ENCODE results near the gene FBLN7.

FBLN7 gene

DNA sequence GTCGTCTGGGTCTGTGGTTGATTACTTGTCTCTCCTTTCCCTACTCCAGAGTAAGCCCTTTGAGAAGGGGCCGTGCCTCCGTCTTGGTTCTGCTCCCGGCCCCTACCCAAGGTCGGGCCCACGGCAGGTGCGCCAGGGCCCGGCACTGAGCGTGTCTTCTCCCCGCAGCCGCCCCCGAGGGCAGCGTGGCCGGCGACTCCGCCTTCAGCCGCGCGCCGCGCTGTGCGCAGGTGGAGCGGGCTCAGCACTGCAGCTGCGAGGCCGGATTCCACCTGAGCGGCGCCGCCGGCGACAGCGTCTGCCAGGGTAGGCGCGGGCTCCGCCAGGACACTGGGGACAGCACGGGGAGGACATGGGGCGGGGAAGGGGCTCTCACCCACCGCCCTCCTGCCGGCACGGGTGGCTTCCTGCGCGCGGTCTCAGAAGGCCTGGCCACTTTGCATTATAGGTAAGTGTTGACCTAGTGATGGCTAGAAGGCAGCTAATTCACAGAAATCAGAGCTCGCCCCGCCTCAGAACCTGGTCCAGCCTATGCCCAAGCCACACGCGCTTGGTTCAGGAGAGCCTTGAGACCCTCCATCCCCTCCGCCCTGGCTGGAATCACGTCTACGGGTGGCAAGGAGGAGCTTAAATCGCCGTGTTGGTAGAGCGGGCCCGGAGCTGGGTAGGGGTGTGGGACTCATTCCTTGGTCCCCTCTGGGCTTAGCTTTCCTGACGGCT lies 43.5 kb downstream of the FBLN7 start:
- no peak overlapping the region for H3K27ac ChIP-seq
- TF ChIP-seq ZFX (IDR thresholded peaks at IDR 0.05; ENCODE audit: borderline replicate concordance) = no peak
- TF ChIP-seq, protein P1, sequence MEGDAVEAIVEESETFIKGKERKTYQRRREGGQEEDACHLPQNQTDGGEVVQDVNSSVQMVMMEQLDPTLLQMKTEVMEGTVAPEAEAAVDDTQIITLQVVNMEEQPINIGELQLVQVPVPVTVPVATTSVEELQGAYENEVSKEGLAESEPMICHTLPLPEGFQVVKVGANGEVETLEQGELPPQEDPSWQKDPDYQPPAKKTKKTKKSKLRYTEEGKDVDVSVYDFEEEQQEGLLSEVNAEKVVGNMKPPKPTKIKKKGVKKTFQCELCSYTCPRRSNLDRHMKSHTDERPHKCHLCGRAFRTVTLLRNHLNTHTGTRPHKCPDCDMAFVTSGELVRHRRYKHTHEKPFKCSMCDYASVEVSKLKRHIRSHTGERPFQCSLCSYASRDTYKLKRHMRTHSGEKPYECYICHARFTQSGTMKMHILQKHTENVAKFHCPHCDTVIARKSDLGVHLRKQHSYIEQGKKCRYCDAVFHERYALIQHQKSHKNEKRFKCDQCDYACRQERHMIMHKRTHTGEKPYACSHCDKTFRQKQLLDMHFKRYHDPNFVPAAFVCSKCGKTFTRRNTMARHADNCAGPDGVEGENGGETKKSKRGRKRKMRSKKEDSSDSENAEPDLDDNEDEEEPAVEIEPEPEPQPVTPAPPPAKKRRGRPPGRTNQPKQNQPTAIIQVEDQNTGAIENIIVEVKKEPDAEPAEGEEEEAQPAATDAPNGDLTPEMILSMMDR (IDR thresholded peaks at IDR 0.05) = no peak

DNA sequence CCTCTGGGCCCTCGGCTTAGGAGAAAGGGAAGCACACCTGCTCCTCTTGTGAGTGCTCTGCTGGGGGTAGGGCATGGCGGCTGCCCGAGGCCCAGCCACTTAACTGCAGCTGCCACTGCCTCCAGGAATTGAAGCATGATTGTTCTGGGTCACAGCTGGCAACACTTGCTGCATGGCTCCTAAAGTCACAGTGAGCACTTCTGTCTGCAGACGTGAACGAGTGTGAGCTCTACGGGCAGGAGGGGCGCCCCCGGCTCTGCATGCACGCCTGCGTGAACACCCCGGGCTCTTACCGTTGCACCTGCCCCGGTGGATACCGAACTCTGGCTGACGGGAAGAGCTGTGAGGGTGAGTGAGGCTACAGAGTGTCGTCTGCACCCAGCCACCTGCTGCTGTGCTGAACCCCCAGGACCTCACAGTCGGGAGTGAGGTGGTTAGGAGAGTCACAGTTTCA lies 44.4 kb downstream of the FBLN7 start:
- TF ChIP-seq, protein P1 (IDR thresholded peaks at IDR 0.05) = no peak
- TF ChIP-seq ZFX (IDR thresholded peaks at IDR 0.05; ENCODE audit: borderline replicate concordance) = no peak
- no peak overlapping the region for H3K27ac ChIP-seq

DNA sequence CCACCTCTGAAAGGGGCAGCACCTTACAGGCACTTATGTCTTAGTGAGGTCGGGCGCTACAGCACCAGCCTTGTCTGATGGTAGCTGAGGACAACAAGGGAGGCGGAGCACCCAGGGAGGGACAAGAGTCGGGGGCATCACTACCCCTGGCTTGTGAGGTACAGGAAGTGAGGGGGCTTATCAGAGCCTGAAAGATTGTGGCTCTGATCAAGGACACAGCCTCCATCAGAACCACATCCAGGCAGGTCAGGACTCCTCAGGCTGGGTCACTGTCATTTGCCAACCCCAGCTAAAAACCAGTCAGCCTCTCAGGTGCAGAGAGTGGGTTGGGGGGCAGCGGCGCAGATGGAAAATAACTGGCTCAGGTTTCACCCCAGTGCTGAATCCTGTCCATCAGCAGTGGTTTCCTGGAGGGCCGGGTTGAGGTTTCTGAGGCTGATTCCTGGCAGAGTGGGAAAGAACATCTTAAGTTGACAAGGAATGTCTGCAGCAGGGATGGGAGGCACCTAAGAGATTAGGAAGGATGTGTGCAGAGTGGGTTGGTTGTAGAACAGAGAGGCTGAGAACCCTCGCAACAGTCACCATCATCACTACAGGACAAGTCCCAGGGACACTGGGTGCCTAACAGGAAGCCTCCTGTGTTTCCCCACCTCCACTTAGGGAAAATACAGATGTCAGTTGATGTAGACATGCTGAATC lies 45.3 kb downstream of the FBLN7 start:
- H3K27ac ChIP-seq = no peak overlapping the region
- TF ChIP-seq, protein P1 (IDR thresholded peaks at IDR 0.05) = no peak
- TF ChIP-seq ZFX (IDR thresholded peaks at IDR 0.05; ENCODE audit: borderline replicate concordance) = no peak

DNA sequence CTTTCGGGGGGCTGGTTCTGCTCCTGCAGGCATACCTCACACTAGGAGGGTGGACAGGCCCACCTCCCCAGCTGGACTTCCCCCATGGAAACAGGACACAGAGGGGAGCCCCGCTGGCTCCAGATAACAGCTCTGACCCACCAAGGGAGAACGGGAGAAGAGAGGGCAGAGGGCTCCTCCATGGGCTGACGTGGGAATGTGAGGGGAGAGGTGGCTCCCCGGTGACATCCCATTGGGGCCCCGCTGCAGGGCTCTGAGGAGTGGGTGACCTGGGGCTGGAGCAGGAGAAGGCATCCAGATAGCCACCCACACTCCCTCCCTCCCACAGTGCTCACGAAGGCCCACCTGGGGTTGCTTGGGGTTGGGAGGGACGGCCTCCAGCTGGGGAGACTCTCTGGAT lies 45.9 kb downstream of the FBLN7 start:
- TF ChIP-seq ZFX (IDR thresholded peaks at IDR 0.05; ENCODE audit: borderline replicate concordance) = no peak
- TF ChIP-seq, protein P1 (IDR thresholded peaks at IDR 0.05) = no peak

DNA sequence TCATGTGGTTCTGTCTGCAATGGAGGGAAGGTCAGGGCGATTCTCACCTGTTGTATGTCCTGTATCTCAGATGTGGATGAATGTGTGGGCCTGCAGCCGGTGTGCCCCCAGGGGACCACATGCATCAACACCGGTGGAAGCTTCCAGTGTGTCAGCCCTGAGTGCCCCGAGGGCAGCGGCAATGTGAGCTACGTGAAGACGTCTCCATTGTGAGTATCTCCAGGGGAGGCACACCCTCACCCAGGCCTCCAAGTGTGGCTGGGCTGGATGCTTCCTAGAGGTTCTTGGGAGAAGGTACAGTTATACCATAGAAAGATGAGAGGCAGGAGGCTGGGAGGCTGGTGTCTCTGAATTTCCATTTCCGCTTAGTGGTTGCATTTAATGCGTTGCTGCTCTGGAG lies 46.9 kb downstream of the FBLN7 start:
- H3K27ac ChIP-seq = no peak overlapping the region
- no peak for TF ChIP-seq ZFX (IDR thresholded peaks at IDR 0.05; ENCODE audit: borderline replicate concordance)
- TF ChIP-seq, protein P1 (IDR thresholded peaks at IDR 0.05) = no peak

More for the DNA sequence above, 45.9 kb downstream of the FBLN7 start:
- H3K27ac ChIP-seq = no peak overlapping the region

DNA sequence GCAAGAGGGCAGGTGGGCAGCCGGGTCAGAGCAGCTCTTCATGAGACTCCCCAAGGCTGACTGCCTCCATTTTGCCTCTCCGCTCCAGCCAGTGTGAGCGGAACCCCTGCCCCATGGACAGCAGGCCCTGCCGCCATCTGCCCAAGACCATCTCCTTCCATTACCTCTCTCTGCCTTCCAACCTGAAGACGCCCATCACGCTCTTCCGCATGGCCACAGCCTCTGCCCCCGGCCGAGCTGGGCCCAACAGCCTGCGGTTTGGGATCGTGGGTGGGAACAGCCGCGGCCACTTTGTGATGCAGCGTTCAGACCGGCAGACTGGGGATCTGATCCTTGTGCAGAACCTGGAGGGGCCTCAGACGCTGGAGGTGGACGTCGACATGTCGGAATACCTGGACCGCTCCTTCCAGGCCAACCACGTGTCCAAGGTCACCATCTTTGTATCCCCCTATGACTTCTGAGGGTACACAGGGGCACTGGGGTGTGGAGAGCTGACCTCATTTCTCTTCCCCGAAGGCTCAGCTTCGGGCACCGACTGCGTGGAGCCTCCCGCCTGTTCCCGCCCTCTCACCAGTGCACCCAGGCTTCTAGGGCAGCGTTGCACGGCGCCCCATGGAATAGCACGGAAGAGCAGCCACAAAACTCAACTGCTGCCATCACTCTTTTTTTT lies 49.0 kb downstream of the FBLN7 start:
- H3K27ac ChIP-seq = no peak overlapping the region

More for the DNA sequence above, 49.0 kb downstream of the FBLN7 start:
- no peak for TF ChIP-seq ZFX (IDR thresholded peaks at IDR 0.05; ENCODE audit: borderline replicate concordance)
- TF ChIP-seq, protein P1 (IDR thresholded peaks at IDR 0.05) = no peak

Data from 22Rv1 (cell line).